ENCODE data around the gene PLOD2.

DNA sequence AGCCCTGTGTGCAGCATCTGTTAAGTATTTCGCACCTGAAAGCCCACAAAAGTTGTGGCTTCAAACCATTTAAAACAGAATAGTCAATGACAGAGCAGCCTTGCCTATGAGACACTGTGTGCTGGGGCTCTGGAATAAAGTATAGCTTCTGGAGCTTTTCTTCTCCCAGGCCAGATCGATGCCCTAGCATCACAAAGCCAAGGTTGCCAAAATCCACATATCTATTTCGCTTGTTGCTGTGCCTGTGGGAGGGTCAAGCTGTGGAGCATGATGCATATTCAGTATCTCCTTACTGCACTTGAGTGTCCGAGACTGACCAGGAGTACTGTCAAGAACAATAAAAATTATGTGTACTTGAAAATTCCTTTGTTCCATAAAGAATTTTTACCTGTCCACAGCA, 7.6 kb downstream of the PLOD2 start:
- TF ChIP-seq, protein P1, sequence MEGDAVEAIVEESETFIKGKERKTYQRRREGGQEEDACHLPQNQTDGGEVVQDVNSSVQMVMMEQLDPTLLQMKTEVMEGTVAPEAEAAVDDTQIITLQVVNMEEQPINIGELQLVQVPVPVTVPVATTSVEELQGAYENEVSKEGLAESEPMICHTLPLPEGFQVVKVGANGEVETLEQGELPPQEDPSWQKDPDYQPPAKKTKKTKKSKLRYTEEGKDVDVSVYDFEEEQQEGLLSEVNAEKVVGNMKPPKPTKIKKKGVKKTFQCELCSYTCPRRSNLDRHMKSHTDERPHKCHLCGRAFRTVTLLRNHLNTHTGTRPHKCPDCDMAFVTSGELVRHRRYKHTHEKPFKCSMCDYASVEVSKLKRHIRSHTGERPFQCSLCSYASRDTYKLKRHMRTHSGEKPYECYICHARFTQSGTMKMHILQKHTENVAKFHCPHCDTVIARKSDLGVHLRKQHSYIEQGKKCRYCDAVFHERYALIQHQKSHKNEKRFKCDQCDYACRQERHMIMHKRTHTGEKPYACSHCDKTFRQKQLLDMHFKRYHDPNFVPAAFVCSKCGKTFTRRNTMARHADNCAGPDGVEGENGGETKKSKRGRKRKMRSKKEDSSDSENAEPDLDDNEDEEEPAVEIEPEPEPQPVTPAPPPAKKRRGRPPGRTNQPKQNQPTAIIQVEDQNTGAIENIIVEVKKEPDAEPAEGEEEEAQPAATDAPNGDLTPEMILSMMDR (IDR thresholded peaks at IDR 0.05; ENCODE audit: low read depth, low read length, missing input control): no peak
- TF ChIP-seq YY1 (IDR thresholded peaks at IDR 0.05): no peak
- TF ChIP-seq, protein P2, sequence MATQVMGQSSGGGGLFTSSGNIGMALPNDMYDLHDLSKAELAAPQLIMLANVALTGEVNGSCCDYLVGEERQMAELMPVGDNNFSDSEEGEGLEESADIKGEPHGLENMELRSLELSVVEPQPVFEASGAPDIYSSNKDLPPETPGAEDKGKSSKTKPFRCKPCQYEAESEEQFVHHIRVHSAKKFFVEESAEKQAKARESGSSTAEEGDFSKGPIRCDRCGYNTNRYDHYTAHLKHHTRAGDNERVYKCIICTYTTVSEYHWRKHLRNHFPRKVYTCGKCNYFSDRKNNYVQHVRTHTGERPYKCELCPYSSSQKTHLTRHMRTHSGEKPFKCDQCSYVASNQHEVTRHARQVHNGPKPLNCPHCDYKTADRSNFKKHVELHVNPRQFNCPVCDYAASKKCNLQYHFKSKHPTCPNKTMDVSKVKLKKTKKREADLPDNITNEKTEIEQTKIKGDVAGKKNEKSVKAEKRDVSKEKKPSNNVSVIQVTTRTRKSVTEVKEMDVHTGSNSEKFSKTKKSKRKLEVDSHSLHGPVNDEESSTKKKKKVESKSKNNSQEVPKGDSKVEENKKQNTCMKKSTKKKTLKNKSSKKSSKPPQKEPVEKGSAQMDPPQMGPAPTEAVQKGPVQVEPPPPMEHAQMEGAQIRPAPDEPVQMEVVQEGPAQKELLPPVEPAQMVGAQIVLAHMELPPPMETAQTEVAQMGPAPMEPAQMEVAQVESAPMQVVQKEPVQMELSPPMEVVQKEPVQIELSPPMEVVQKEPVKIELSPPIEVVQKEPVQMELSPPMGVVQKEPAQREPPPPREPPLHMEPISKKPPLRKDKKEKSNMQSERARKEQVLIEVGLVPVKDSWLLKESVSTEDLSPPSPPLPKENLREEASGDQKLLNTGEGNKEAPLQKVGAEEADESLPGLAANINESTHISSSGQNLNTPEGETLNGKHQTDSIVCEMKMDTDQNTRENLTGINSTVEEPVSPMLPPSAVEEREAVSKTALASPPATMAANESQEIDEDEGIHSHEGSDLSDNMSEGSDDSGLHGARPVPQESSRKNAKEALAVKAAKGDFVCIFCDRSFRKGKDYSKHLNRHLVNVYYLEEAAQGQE (IDR thresholded peaks at IDR 0.05): no peak

Measured in liver (tissue), 2 donors.